ENCODE results near the gene ZNF816.
"Not testable (repeated sequence)": the region's sequence is repeated elsewhere in the genome, so short reads cannot be mapped to it uniquely, and the experiment has no call there.

Gene ZNF816

GRCh38 chr19:52936151-52936953, 26.3 kb downstream of the ZNF816 start:
- Histone ChIP-seq H3K4me1 (ENCODE audit: insufficient read depth, poor library complexity, severe bottlenecking) (peaks cover 19% of the 10 kb centered on the region), H3K27ac (ENCODE audit: poor library complexity, severe bottlenecking) (peak overlapping the region; percentile 53), H3K27me3 (ENCODE audit: insufficient read depth, poor library complexity, severe bottlenecking) (no peaks in the 10 kb centered on the region), H3K4me3 (ENCODE audit: severe bottlenecking) (no peak overlapping the region), H3K36me3 (ENCODE audit: low read depth) (peaks cover 12% of the 10 kb centered on the region), H3K9me3 (ENCODE audit: severe bottlenecking) (no peaks in the 10 kb centered on the region)
- no peak for DNase-seq (ENCODE audit: low spot score)
- ATAC-seq (ENCODE audit: low read depth): no peak
- TF ChIP-seq, protein P1, sequence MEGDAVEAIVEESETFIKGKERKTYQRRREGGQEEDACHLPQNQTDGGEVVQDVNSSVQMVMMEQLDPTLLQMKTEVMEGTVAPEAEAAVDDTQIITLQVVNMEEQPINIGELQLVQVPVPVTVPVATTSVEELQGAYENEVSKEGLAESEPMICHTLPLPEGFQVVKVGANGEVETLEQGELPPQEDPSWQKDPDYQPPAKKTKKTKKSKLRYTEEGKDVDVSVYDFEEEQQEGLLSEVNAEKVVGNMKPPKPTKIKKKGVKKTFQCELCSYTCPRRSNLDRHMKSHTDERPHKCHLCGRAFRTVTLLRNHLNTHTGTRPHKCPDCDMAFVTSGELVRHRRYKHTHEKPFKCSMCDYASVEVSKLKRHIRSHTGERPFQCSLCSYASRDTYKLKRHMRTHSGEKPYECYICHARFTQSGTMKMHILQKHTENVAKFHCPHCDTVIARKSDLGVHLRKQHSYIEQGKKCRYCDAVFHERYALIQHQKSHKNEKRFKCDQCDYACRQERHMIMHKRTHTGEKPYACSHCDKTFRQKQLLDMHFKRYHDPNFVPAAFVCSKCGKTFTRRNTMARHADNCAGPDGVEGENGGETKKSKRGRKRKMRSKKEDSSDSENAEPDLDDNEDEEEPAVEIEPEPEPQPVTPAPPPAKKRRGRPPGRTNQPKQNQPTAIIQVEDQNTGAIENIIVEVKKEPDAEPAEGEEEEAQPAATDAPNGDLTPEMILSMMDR (IDR thresholded peaks at IDR 0.05; ENCODE audit: poor library complexity, severe bottlenecking): no peak

GRCh38 chr19:52935434-52935833, 27.2 kb downstream of the ZNF816 start:
- DNase-seq (ENCODE audit: low spot score) (no peak), ATAC-seq (ENCODE audit: low read depth) (peak; percentile 91)
- Histone ChIP-seq H3K36me3 (ENCODE audit: low read depth) (peaks cover 12% of the 10 kb centered on the region), H3K27ac (ENCODE audit: poor library complexity, severe bottlenecking) (peak overlapping the region; percentile 53), H3K4me3 (ENCODE audit: severe bottlenecking) (no peak overlapping the region), H3K9me3 (ENCODE audit: severe bottlenecking) (no peaks in the 10 kb centered on the region), H3K4me1 (ENCODE audit: insufficient read depth, poor library complexity, severe bottlenecking) (peaks cover 19% of the 10 kb centered on the region), H3K27me3 (ENCODE audit: insufficient read depth, poor library complexity, severe bottlenecking) (no peaks in the 10 kb centered on the region)
- TF ChIP-seq, protein P1 (IDR thresholded peaks at IDR 0.05; ENCODE audit: poor library complexity, severe bottlenecking): no peak

DNA sequence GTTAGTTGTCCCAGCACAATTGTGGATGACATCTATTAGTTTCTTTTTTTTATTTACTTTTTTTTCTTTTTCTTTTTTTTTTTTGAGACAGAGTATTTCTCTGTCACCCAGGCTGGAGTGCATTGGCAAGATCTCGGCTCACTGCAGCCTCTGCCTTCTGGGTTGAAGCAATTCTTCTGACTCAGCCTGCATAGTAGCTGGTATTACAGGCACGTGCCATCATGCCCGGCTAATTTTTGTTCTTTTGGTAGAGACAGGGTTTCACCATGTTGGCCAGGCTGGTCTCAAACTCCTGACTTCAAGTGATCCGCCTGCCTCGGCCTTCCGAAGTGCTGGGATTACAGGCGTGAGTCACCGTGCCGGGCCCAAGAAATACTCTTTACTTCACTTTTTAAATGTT, 38.0 kb downstream of the ZNF816 start:
- H3K9me3 ChIP-seq (ENCODE audit: severe bottlenecking); H3K27me3 ChIP-seq (ENCODE audit: insufficient read depth, poor library complexity, severe bottlenecking); DNase-seq (ENCODE audit: low spot score); H3K4me3 ChIP-seq (ENCODE audit: severe bottlenecking); ATAC-seq (ENCODE audit: low read depth): not testable (repeated sequence)
- Histone ChIP-seq H3K36me3 (ENCODE audit: low read depth) (peaks cover 13% of the 10 kb centered on the region), H3K4me1 (ENCODE audit: insufficient read depth, poor library complexity, severe bottlenecking) (peaks cover 15% of the 10 kb centered on the region), H3K27ac (ENCODE audit: poor library complexity, severe bottlenecking) (peak overlapping the region; percentile 81)

DNA sequence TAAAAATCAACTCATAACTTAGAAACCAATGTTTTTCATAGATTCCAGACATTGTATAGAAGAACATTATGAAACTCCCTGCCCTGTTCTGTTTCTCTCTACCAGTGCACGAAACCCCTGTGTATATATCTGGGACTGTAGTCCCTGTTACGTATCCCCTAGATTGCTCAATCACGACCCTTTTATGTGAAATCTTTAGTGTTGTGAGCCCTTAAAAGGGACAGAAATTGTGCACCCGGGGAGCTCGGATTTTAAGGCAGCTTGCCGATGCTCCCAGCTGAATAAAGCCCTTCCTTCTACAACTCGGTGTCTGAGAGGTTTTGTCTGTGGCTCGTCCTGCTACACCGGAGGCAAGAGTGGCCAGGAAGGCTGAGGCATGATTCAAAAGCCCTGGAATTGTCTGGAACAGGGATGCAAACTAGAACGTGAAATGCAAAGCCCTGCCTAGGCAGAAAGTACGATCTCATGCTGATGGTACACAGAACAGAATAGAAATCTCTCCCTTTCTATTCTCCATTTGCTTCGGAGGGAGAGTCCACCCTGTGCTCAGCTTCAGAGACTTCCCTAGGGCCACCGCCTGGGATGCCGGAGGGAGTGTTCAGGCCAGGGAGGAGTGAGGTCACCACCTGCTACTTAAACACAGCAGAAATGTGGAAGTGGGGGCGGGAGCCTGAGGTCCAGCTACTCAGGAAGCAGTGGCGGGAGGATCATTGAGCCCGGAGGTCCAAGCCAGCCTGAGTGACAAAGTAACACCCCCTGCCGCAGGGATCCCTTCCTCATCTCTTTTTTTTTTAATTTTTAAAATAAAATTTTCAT, 38.7 kb downstream of the ZNF816 start:
- peak overlapping the region; percentile 61 for H3K4me3 ChIP-seq (ENCODE audit: severe bottlenecking)
- ATAC-seq (ENCODE audit: low read depth) (0 out of 3 replicates have a peak, but pooled peaks have one; percentile 4), DNase-seq (ENCODE audit: low spot score) (no peak)
- H3K27me3 ChIP-seq (ENCODE audit: insufficient read depth, poor library complexity, severe bottlenecking): no peaks in the 10 kb centered on the region
- H3K9me3 ChIP-seq (ENCODE audit: severe bottlenecking): no peaks in the 10 kb centered on the region
- peaks cover 15% of the 10 kb centered on the region for H3K4me1 ChIP-seq (ENCODE audit: insufficient read depth, poor library complexity, severe bottlenecking)
- peak overlapping the region; percentile 81 for H3K27ac ChIP-seq (ENCODE audit: poor library complexity, severe bottlenecking)
- TF ChIP-seq, protein P1 (IDR thresholded peaks at IDR 0.05; ENCODE audit: poor library complexity, severe bottlenecking): no peak
- peaks cover 7% of the 10 kb centered on the region for H3K36me3 ChIP-seq (ENCODE audit: low read depth)

Data from RWPE2 (cell line).